HEK293 (cell line): Measurements from ENCODE around the gene ORMDL2.

Source experiments
- GFI1B ChIP-seq: fragments of 450-650 bp; formaldehyde crosslinking; IDR thresholded peaks from 2 replicates; pipeline ENCODE4 v1.5.1; 2016; ENCODE audit warnings: missing biosample characterization, missing genetic modification characterization
- KLF9 ChIP-seq: fragments of 450-650 bp; formaldehyde crosslinking; IDR thresholded peaks from 2 replicates; pipeline ENCODE4 v1.5.1; 2016; ENCODE audit warnings: missing biosample characterization, missing genetic modification characterization, low read depth
- RBAK ChIP-seq: fragments of 450-650 bp; formaldehyde crosslinking; IDR thresholded peaks from 2 replicates; pipeline ENCODE4 v1.5.1; 2016; ENCODE audit warnings: missing biosample characterization, missing genetic modification characterization
- TCF7L2 ChIP-seq: IDR thresholded peaks from 2 replicates; pipeline ENCODE4 v1.6.1; 2011; ENCODE audit warnings: low read depth, mild to moderate bottlenecking, inconsistent platforms, low read length, moderate library complexity, borderline replicate concordance
- YY1 ChIP-seq: fragments of 450-650 bp; formaldehyde crosslinking; IDR thresholded peaks from 2 replicates; pipeline ENCODE4 v1.5.1; 2018; ENCODE audit warnings: missing biosample characterization, missing genetic modification characterization
- ZNF146 ChIP-seq: fragments of 450-650 bp; formaldehyde crosslinking; IDR thresholded peaks from 2 replicates; pipeline ENCODE4 v1.5.1; 2016; ENCODE audit warnings: missing biosample characterization, missing genetic modification characterization
- ZNF239 ChIP-seq: fragments of 450-650 bp; formaldehyde crosslinking; IDR thresholded peaks from 2 replicates; pipeline ENCODE4 v1.5.1; 2016; ENCODE audit warnings: missing biosample characterization, missing genetic modification characterization
- ZNF274 ChIP-seq, 2 experiments: fragments of 200-500 bp in 1 of 2; fragments of 450-650 bp in 1 of 2; sonication (Bioruptor generic) in 1 of 2; formaldehyde crosslinking in 1 of 2; IDR thresholded peaks; 2 replicates each; pipeline versions ENCODE4 v1.5.1 to v1.6.1; 2014 to 2016; ENCODE audit warnings: borderline replicate concordance in 1 of 2, inconsistent platforms in 1 of 2, low read length in 1 of 2, missing biosample characterization in 1 of 2, missing genetic modification characterization in 1 of 2
- ZNF623 ChIP-seq: fragments of 450-650 bp; formaldehyde crosslinking; IDR thresholded peaks from 2 replicates; pipeline ENCODE4 v1.5.1; 2016; ENCODE audit warnings: missing biosample characterization, missing genetic modification characterization
- TF ChIP-seq, protein P1 (sequence below): fragments of 450-650 bp; formaldehyde crosslinking; IDR thresholded peaks from 2 replicates; pipeline ENCODE4 v1.5.1; 2016; ENCODE audit warnings: missing biosample characterization, missing genetic modification characterization
- TF ChIP-seq, protein P2 (sequence below): fragments of 450-650 bp; formaldehyde crosslinking; IDR thresholded peaks from 2 replicates; pipeline ENCODE4 v1.5.1; 2016; ENCODE audit warnings: missing biosample characterization, missing genetic modification characterization

DNA sequence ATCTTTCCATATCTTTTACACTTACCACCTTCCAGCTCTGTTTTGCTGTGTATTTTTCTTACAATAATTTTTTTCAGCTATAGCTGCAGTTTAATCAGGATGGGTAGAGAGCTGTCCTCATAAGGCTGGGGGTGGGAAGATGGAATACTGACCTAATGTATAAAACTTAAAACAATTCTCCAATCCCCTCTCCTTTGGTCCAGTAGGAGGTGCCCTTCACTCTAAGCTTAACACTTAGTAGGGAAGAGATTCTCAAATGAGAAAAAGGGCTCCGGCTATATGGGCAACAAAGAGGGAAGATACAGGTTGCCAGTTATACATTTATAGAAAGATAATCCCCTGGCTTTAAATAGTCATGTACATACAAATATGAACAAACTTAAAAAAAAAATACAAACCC, 2.8 kb downstream of the ORMDL2 start:
- TF ChIP-seq GFI1B (tag by site-specific recombination) (no peak), ZNF146 (no peak), YY1 (tag by site-specific recombination) (no peak), TCF7L2 (no peak), ZNF239 (tag by site-specific recombination) (no peak), ZNF274 (IDR thresholded peaks at IDR 0.05; ENCODE audit: low read length) (no peak), ZNF274 (tag by site-specific recombination; IDR thresholded peaks at IDR 0.05; ENCODE audit: borderline replicate concordance) (no peak), RBAK (no peak), ZNF623 (tag by site-specific recombination) (no peak), KLF9 (tag by site-specific recombination) (no peak)
- TF ChIP-seq, protein P1, sequence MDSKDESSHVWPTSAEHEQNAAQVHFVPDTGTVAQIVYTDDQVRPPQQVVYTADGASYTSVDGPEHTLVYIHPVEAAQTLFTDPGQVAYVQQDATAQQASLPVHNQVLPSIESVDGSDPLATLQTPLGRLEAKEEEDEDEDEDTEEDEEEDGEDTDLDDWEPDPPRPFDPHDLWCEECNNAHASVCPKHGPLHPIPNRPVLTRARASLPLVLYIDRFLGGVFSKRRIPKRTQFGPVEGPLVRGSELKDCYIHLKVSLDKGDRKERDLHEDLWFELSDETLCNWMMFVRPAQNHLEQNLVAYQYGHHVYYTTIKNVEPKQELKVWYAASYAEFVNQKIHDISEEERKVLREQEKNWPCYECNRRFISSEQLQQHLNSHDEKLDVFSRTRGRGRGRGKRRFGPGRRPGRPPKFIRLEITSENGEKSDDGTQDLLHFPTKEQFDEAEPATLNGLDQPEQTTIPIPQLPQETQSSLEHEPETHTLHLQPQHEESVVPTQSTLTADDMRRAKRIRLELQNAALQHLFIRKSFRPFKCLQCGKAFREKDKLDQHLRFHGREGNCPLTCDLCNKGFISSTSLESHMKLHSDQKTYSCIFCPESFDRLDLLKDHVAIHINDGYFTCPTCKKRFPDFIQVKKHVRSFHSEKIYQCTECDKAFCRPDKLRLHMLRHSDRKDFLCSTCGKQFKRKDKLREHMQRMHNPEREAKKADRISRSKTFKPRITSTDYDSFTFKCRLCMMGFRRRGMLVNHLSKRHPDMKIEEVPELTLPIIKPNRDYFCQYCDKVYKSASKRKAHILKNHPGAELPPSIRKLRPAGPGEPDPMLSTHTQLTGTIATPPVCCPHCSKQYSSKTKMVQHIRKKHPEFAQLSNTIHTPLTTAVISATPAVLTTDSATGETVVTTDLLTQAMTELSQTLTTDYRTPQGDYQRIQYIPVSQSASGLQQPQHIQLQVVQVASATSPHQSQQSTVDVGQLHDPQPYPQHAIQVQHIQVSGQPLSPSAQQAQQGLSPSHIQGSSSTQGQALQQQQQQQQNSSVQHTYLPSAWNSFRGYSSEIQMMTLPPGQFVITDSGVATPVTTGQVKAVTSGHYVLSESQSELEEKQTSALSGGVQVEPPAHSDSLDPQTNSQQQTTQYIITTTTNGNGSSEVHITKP (tag by site-specific recombination): no peak
- TF ChIP-seq, protein P2, sequence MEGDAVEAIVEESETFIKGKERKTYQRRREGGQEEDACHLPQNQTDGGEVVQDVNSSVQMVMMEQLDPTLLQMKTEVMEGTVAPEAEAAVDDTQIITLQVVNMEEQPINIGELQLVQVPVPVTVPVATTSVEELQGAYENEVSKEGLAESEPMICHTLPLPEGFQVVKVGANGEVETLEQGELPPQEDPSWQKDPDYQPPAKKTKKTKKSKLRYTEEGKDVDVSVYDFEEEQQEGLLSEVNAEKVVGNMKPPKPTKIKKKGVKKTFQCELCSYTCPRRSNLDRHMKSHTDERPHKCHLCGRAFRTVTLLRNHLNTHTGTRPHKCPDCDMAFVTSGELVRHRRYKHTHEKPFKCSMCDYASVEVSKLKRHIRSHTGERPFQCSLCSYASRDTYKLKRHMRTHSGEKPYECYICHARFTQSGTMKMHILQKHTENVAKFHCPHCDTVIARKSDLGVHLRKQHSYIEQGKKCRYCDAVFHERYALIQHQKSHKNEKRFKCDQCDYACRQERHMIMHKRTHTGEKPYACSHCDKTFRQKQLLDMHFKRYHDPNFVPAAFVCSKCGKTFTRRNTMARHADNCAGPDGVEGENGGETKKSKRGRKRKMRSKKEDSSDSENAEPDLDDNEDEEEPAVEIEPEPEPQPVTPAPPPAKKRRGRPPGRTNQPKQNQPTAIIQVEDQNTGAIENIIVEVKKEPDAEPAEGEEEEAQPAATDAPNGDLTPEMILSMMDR (tag by site-specific recombination): no peak
